ENCODE measurements around the gene TRUB1.

DNA sequence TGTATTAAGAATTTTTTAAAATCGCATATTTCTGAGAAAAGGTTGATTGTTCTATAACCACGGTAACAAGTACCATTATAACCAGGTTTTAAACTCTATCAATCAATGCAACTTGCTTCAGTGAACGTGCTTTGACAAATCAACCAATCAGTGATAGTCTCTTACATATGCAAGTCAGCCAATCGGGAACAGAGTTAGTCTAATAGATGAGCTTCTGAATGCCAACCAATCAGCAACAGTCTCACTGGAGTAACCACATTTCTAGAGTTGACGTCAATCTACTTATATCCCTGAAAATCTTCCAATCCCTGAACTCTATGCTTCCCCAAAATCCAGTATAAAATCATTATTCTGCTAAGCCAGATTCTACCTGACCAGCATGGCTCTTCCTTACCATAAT is 44.7 kb upstream of the TRUB1 start:
- TF ChIP-seq, protein P1, sequence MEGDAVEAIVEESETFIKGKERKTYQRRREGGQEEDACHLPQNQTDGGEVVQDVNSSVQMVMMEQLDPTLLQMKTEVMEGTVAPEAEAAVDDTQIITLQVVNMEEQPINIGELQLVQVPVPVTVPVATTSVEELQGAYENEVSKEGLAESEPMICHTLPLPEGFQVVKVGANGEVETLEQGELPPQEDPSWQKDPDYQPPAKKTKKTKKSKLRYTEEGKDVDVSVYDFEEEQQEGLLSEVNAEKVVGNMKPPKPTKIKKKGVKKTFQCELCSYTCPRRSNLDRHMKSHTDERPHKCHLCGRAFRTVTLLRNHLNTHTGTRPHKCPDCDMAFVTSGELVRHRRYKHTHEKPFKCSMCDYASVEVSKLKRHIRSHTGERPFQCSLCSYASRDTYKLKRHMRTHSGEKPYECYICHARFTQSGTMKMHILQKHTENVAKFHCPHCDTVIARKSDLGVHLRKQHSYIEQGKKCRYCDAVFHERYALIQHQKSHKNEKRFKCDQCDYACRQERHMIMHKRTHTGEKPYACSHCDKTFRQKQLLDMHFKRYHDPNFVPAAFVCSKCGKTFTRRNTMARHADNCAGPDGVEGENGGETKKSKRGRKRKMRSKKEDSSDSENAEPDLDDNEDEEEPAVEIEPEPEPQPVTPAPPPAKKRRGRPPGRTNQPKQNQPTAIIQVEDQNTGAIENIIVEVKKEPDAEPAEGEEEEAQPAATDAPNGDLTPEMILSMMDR (IDR thresholded peaks at IDR 0.05), result no peak
- TF ChIP-seq POLR2A (IDR thresholded peaks at IDR 0.05), result no peak
